Measurements from ENCODE around the gene TMEM132D. TPM values are rescaled to one million over a fixed set of nuclear protein-coding genes. Genes with fewer than 3 reads are reported as not detected.
A peak's percentile ranks its signal among the peaks of the same experiment; 100 is the strongest.

Gene TMEM132D
- total RNA-seq, 2 donors from 2014 or later = 4.4 to 14.2 TPM

DNA sequence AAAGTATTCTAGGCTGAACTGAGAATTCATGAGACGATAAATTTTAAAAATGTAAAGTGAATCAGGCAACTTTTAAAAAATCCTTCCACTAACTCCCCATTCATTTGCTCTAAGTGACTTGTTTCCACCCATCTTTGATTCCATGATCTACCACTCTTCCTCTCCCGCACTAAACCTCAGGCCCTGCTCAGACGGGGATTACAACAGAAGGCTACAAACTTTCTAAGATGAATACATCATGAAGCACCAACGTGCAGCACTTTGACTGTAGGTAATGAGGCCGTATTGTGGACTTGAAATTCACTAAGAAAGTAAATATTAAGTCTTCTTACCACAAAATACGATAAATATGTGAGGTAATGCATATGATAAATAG lies 30.0 kb downstream of the TMEM132D start:
- peak; percentile 43 for DNase-seq
- Histone ChIP-seq H3K9me3 (ENCODE audit: control insufficient read depth, low read length) (no peaks in the 10 kb centered on the region), H3K4me3 (ENCODE audit: low read length) (peak overlapping the region; percentile 53), H3K9ac (ENCODE audit: extremely low read depth, low read length, poor library complexity, severe bottlenecking) (no peak overlapping the region), H3K36me3 (ENCODE audit: control insufficient read depth, insufficient read depth, low read length) (peaks cover 6% of the 10 kb centered on the region), H3K27ac (ENCODE audit: low read depth, low read length) (peak overlapping the region; percentile 26), H3K4me1 (ENCODE audit: control insufficient read depth, insufficient read depth, low read length) (peaks cover 17% of the 10 kb centered on the region), H3K27me3 (ENCODE audit: control insufficient read depth, insufficient read depth, low read length, poor library complexity, severe bottlenecking) (no peaks in the 10 kb centered on the region)
- H3K27ac Mint-ChIP-seq = peak overlapping the region; percentile 91
- peaks cover 9% of the 10 kb centered on the region for H3K36me3 Mint-ChIP-seq (ENCODE audit: low read depth)
- TF ChIP-seq, protein P1, sequence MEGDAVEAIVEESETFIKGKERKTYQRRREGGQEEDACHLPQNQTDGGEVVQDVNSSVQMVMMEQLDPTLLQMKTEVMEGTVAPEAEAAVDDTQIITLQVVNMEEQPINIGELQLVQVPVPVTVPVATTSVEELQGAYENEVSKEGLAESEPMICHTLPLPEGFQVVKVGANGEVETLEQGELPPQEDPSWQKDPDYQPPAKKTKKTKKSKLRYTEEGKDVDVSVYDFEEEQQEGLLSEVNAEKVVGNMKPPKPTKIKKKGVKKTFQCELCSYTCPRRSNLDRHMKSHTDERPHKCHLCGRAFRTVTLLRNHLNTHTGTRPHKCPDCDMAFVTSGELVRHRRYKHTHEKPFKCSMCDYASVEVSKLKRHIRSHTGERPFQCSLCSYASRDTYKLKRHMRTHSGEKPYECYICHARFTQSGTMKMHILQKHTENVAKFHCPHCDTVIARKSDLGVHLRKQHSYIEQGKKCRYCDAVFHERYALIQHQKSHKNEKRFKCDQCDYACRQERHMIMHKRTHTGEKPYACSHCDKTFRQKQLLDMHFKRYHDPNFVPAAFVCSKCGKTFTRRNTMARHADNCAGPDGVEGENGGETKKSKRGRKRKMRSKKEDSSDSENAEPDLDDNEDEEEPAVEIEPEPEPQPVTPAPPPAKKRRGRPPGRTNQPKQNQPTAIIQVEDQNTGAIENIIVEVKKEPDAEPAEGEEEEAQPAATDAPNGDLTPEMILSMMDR (conservative IDR thresholded peaks at IDR 0.05) = no peak
- 69 to 88% methylated on average over 1 to 5 of the region's 6 CpGs for WGBS, 2 experiments (ENCODE audit: insufficient coverage in 1 of 2, insufficient read length in 1 of 2)
- peaks cover 51% of the 10 kb centered on the region for H3K4me1 Mint-ChIP-seq
- H3K4me3 Mint-ChIP-seq = no peak overlapping the region
- no peaks in the 10 kb centered on the region for H3K9me3 Mint-ChIP-seq
- H3K27me3 Mint-ChIP-seq (ENCODE audit: insufficient read depth) = no peaks in the 10 kb centered on the region

DNA sequence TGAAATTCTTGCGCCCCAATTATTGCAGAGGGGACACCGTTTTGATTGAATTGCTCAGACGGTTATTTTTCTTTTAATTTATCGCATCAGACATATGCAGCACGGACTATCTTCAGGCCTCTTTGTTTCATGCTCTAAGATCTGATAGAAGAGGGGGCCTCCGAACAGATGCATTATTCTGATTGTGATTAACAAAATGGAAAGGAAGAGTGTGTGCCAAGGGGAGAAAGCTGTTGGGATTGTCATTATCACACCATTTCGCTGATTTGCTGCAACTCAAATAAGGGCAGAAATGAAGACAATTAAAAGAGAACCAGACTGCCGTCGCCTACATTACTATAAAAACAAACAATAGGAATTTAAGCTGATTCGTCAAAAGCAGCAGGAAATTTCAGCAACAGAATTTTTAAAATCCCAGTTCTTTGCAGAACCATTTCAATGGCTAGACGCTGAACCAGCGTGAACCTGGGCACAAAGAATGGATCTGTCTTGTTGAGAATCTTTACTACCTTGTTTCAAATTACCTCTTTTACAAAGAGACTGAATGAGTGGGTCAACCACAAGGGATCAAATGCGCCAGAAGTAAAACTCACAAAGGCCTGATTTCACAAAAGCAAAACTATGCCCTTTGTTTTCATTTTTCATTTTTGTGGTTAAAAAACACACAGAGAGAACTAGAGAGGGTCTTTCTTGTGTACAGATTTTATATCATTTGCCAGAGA lies 30.6 kb downstream of the TMEM132D start:
- no peaks in the 10 kb centered on the region for H3K9me3 ChIP-seq (ENCODE audit: control insufficient read depth, low read length)
- no peak overlapping the region for H3K9ac ChIP-seq (ENCODE audit: extremely low read depth, low read length, poor library complexity, severe bottlenecking)
- H3K4me3 ChIP-seq (ENCODE audit: low read length) = peak overlapping the region; percentile 53

DNA sequence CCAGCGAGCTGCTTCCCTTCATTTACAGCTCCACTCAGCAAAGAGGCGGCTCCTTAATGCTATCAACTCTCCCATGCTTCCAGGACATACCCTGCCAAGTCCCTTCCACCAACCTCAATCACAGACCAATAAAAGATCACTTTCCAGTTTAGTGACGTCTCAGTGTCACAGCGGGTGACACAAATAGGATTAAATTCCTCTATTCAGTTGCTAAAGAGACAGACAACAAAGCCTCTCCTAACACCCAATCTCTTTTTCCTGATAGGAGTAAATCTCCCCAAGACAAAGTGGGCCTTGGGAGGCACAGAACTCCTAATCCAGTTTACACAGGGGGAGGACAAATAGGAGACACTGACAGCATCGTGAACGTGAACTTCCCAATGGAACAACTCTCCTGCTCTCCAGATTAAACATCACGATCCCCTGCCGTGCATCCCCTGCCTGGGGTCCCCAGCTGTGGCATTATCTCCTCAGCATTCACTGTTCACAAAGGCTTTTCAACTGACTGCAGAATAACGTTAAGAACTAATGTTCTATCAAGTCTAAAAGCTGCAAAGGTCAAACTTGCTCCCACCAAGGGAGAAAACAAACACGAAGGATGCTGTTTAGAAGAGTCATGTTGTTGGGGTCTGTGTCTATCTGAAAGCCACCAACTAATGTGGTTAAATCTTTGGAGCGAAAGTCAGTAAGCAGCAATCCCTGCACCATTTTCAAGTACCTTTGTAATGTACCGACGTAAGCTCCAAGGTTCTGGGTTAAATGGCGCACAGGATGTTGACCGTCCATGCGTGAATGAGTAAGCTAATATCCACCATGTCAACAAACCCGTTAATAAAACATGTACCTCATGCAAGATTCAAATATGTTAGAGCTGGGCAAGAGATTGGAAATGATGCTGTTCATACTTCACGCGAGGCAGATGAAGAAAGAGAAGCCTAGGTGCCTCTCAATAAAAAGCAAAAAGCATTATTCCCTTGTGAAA lies 31.5 kb downstream of the TMEM132D start:
- no peaks in the 10 kb centered on the region for H3K9me3 Mint-ChIP-seq
- Histone ChIP-seq H3K9me3 (ENCODE audit: control insufficient read depth, low read length) (no peaks in the 10 kb centered on the region), H3K4me1 (ENCODE audit: control insufficient read depth, insufficient read depth, low read length) (peaks cover 17% of the 10 kb centered on the region), H3K36me3 (ENCODE audit: control insufficient read depth, insufficient read depth, low read length) (peaks cover 6% of the 10 kb centered on the region), H3K4me3 (ENCODE audit: low read length) (peak overlapping the region; percentile 53), H3K27ac (ENCODE audit: low read depth, low read length) (peak overlapping the region; percentile 26), H3K9ac (ENCODE audit: extremely low read depth, low read length, poor library complexity, severe bottlenecking) (peak overlapping the region; percentile 7), H3K27me3 (ENCODE audit: control insufficient read depth, insufficient read depth, low read length, poor library complexity, severe bottlenecking) (no peaks in the 10 kb centered on the region)
- H3K36me3 Mint-ChIP-seq (ENCODE audit: low read depth) = peaks cover 9% of the 10 kb centered on the region
- peak; percentile 98 for DNase-seq
- H3K4me3 Mint-ChIP-seq = peak overlapping the region; percentile 6
- WGBS, 2 experiments (ENCODE audit: insufficient coverage in 1 of 2, insufficient read length in 1 of 2) = 6 to 12% methylated on average over 17 of the region's 19 CpGs
- H3K27ac Mint-ChIP-seq = peak overlapping the region; percentile 91
- TF ChIP-seq, protein P1 (conservative IDR thresholded peaks at IDR 0.05) = no peak
- H3K4me1 Mint-ChIP-seq = peaks cover 51% of the 10 kb centered on the region
- peaks cover 3% of the 10 kb centered on the region for H3K27me3 Mint-ChIP-seq (ENCODE audit: insufficient read depth)

More for the DNA sequence above, 30.6 kb downstream of the TMEM132D start:
- peaks cover 6% of the 10 kb centered on the region for H3K36me3 ChIP-seq (ENCODE audit: control insufficient read depth, insufficient read depth, low read length)
- peaks cover 17% of the 10 kb centered on the region for H3K4me1 ChIP-seq (ENCODE audit: control insufficient read depth, insufficient read depth, low read length)
- Mint-ChIP-seq H3K4me1 (peaks cover 53% of the 10 kb centered on the region), H3K9me3 (no peaks in the 10 kb centered on the region), H3K4me3 (peak overlapping the region; percentile 6), H3K27ac (peak overlapping the region; percentile 91), H3K27me3 (ENCODE audit: insufficient read depth) (peaks cover 3% of the 10 kb centered on the region), H3K36me3 (ENCODE audit: low read depth) (peaks cover 9% of the 10 kb centered on the region)
- TF ChIP-seq, protein P1 (conservative IDR thresholded peaks at IDR 0.05) = no peak
- DNase-seq = no peak
- WGBS, 2 experiments (ENCODE audit: insufficient coverage in 1 of 2, insufficient read length in 1 of 2) = 60 to 69% methylated on average over 12 to 13 of the region's 13 CpGs
- H3K27ac ChIP-seq (ENCODE audit: low read depth, low read length) = peak overlapping the region; percentile 26
- H3K27me3 ChIP-seq (ENCODE audit: control insufficient read depth, insufficient read depth, low read length, poor library complexity, severe bottlenecking) = no peaks in the 10 kb centered on the region
